Gastrocnemius medialis (tissue), 4 donors: ENCODE data around the gene TMPRSS12. TPM values are rescaled to one million over a fixed set of nuclear protein-coding genes. Genes with fewer than 3 reads are reported as not detected.
"Not testable (repeated sequence)": the region's sequence is repeated elsewhere in the genome, so short reads cannot be mapped to it uniquely, and the experiment has no call there.

Experiments
- ATAC-seq, 2 donors: fragments of 150-250 bp; one replicate each; pipeline ENCODE4 v1.9.1; 2016
- DNase-seq, 2 donors: peaks; one replicate each; pipeline ENCODE4 v3.0.0-alpha.2; 2019
- H3K27ac ChIP-seq, 4 donors: fragments of 200-600 bp; sonication (generic); 1 replicate in 1 of 4; 2 replicates in 3 of 4; pipeline ENCODE4 v1.5.1; 2016 to 2018; ENCODE audit warnings: mild to moderate bottlenecking in 2 of 4, moderate library complexity in 1 of 4
- H3K27me3 ChIP-seq, 3 donors: fragments of 200-600 bp; sonication (generic) in 2 of 3; 1 replicate in 1 of 3; 2 replicates in 2 of 3; pipeline versions ENCODE4 v1.5.1 to v1.6.0; 2016 to 2019; ENCODE audit warnings: mild to moderate bottlenecking in 1 of 3, moderate library complexity in 1 of 3
- H3K36me3 ChIP-seq, 2 donors: fragments of 200-600 bp; sonication (generic) in 1 of 2; one replicate each; pipeline ENCODE4 v1.5.1; 2017 to 2018
- H3K4me1 ChIP-seq, 2 donors: fragments of 200-600 bp; sonication (generic) in 1 of 2; one replicate each; pipeline ENCODE4 v1.5.1; 2016 to 2017; ENCODE audit warnings: mild to moderate bottlenecking in 2 of 2
- H3K4me3 ChIP-seq, 4 donors: fragments of 200-600 bp; sonication (generic) in 3 of 4; 1 replicate in 1 of 4; 2 replicates in 3 of 4; pipeline ENCODE4 v1.5.1; 2016 to 2019; ENCODE audit warnings: mild to moderate bottlenecking in 2 of 4
- H3K9me3 ChIP-seq, 3 donors: fragments of 200-600 bp; sonication (generic) in 2 of 3; 1 replicate in 1 of 3; 2 replicates in 2 of 3; pipeline ENCODE4 v1.5.1; 2016 to 2019
- CTCF ChIP-seq, 5 experiments: fragments of 450-650 bp in 3 of 5; fragments of 200-600 bp in 2 of 5; sonication (generic) in 2 of 5; IDR thresholded peaks in 4 of 5; conservative IDR thresholded peaks in 1 of 5; 1 replicate in 4 of 5; 2 replicates in 1 of 5; pipeline ENCODE4 v1.5.1; 2016 to 2019; ENCODE audit warnings: antibody characterized with exemption in 5 of 5, mild to moderate bottlenecking in 3 of 5, moderate library complexity in 3 of 5
- POLR2A ChIP-seq, 2 donors: fragments of 450-650 bp; IDR thresholded peaks; one replicate each; pipeline ENCODE4 v1.6.1; 2017; ENCODE audit warnings: antibody characterized with exemption in 2 of 2, mild to moderate bottlenecking in 2 of 2, moderate library complexity in 2 of 2
- in situ Hi-C, 4 donors: fragments of 200-750 bp; cut with MboI; loops; one replicate each; pipeline versions ENCODE4 v1.15.0 to v1.8.0; 2017; ENCODE audit warnings: low sequenced_read_pairs in 4 of 4
- intact Hi-C: fragments of 100-400 bp; cut with DNase I; formaldehyde crosslinking; loops from one replicate; pipeline ENCODE4 v1.15.1; 2023; ENCODE audit warnings: low total_unique reads
- total RNA-seq, 4 donors: library from RNA; depleted of rRNA; stranded (reverse); fragments of >200 nt; gene quantifications; one replicate each; pipeline versions ENCODE4 v1.1.0 to v1.2.3, GENCODE V29; 2016

Gene TMPRSS12
- total RNA-seq, 4 donors from 2014 or later = not detected

GRCh38 chr12:50828121-50828520 lies 14.6 kb upstream of the TMPRSS12 start:
- no peaks in the 10 kb centered on the region for H3K27me3 ChIP-seq
- no peak overlapping the region for H3K27ac ChIP-seq
- H3K4me1 ChIP-seq = peaks cover 0 to 14% of the 10 kb centered on the region in 2 donors
- TF ChIP-seq CTCF (IDR thresholded peaks at IDR 0.05 in 4 of 5, conservative IDR thresholded peaks at IDR 0.05 in 1 of 5) (no peak), POLR2A (IDR thresholded peaks at IDR 0.05) (no peak)
- H3K36me3 ChIP-seq = no peaks in the 10 kb centered on the region
- ATAC-seq (no peak), DNase-seq (no peak)
- no peaks in the 10 kb centered on the region for H3K9me3 ChIP-seq
- intact Hi-C loops = no loop called here
- in situ Hi-C loops = loop anchor here (5.0 to 25.0 kb wide), 3 partner anchors 157 to 509 kb away; partner anchors contain the start of gene CELA1 (in 1 of the 4)
- H3K4me3 ChIP-seq = no peak overlapping the region

- in situ Hi-C loops (loop anchor here (5.0 to 25.0 kb wide), 3 partner anchors 156 to 508 kb away; partner anchors contain the start of gene CELA1 (in 1 of the 4)), intact Hi-C loops (no loop called here)
- Histone ChIP-seq H3K36me3 (no peaks in the 10 kb centered on the region), H3K4me1 (peaks cover 0 to 14% of the 10 kb centered on the region in 2 donors), H3K9me3 (no peaks in the 10 kb centered on the region), H3K4me3 (no peak overlapping the region), H3K27ac (no peak overlapping the region), H3K27me3 (no peaks in the 10 kb centered on the region)
- TF ChIP-seq CTCF (IDR thresholded peaks at IDR 0.05 in 4 of 5, conservative IDR thresholded peaks at IDR 0.05 in 1 of 5) (no peak), POLR2A (IDR thresholded peaks at IDR 0.05) (no peak)
- DNase-seq (no peak), ATAC-seq (no peak)
Observed at GRCh38 chr12:50828886-50829285, 13.8 kb upstream of the TMPRSS12 start.

GRCh38 chr12:50833801-50834200 lies 8.9 kb upstream of the TMPRSS12 start:
- DNase-seq, H3K4me1 ChIP-seq, H3K27me3 ChIP-seq, H3K27ac ChIP-seq, H3K36me3 ChIP-seq, H3K9me3 ChIP-seq, H3K4me3 ChIP-seq, intact Hi-C loops, ATAC-seq: not testable (repeated sequence)
- in situ Hi-C loops = loop anchor here in 1 of 4 donors (25.0 kb wide), 1 partner anchor 504 kb away; the partner anchor contains the start of gene CELA1

GRCh38 chr12:50839042-50839441 lies 3.7 kb upstream of the TMPRSS12 start:
- intact Hi-C loops = no loop called here
- no peak for TF ChIP-seq POLR2A (IDR thresholded peaks at IDR 0.05)
- TF ChIP-seq CTCF (IDR thresholded peaks at IDR 0.05 in 4 of 5, conservative IDR thresholded peaks at IDR 0.05 in 1 of 5) = no peak
- no peak for DNase-seq
- H3K36me3 ChIP-seq = no peaks in the 10 kb centered on the region
- no peaks in the 10 kb centered on the region for H3K9me3 ChIP-seq
- no peak overlapping the region for H3K27ac ChIP-seq
- in situ Hi-C loops = loop anchor here in 1 of 4 donors (25.0 kb wide), 1 partner anchor 498 kb away; the partner anchor contains the start of gene CELA1
- no peaks in the 10 kb centered on the region for H3K27me3 ChIP-seq
- no peak for ATAC-seq
- no peak overlapping the region for H3K4me3 ChIP-seq
- no peaks in the 10 kb centered on the region for H3K4me1 ChIP-seq

- in situ Hi-C loops = loop anchor here in 1 of 4 donors (25.0 kb wide), 1 partner anchor 496 kb away; the partner anchor contains the start of gene CELA1
Observed at GRCh38 chr12:50840809-50841487, 1.8 kb upstream of the TMPRSS12 start.

More at GRCh38 chr12:50840809-50841487, 1.8 kb upstream of the TMPRSS12 start:
- DNase-seq (no peak), ATAC-seq (no peak)
- no peaks in the 10 kb centered on the region for H3K9me3 ChIP-seq
- H3K36me3 ChIP-seq = no peaks in the 10 kb centered on the region
- no peak overlapping the region for H3K4me3 ChIP-seq
- H3K4me1 ChIP-seq = no peaks in the 10 kb centered on the region
- H3K27me3 ChIP-seq = no peaks in the 10 kb centered on the region
- no peak overlapping the region for H3K27ac ChIP-seq
- intact Hi-C loops = no loop called here
- TF ChIP-seq CTCF (IDR thresholded peaks at IDR 0.05 in 4 of 5, conservative IDR thresholded peaks at IDR 0.05 in 1 of 5) = no peak
- TF ChIP-seq POLR2A (IDR thresholded peaks at IDR 0.05) = no peak
